GM12878 (cell line): ENCODE results near the gene PPP1R3E. TPM values are rescaled to one million over a fixed set of nuclear protein-coding genes. Genes with fewer than 3 reads are reported as not detected.
A peak's percentile ranks its signal among the peaks of the same experiment; 100 is the strongest.

Source experiments
- ATAC-seq: fragments of 200-7000 bp; cut with Tn5 transposase; 3 replicates; pipeline ENCODE4 v1.9.1; 2020; ENCODE audit warnings: mild to moderate bottlenecking, moderate library complexity
- BruUV-seq: library from RNA; stranded (reverse); fragments of 400-500 nt; replicated peaks from 2 replicates; lab custom pipeline; 2021; lab: Mats Ljungman, UMichigan
- CTCF ChIA-PET: fragments of 300-600 bp; sonication (Branson Sonifier 250); formaldehyde crosslinking; extraction: SDS; loops from one replicate; lab custom pipeline; 2021; ENCODE audit warnings: inconsistent platforms; lab: Yijun Ruan, JAX
- POLR2A ChIA-PET: fragments of 350-600 bp; formaldehyde crosslinking; extraction: SDS; loops from one replicate; lab custom pipeline; 2021; ENCODE audit warnings: inconsistent platforms; lab: Charles Lee
- RAD21 ChIA-PET: fragments of 300-600 bp; sonication (Branson Sonifier 250); formaldehyde crosslinking; loops from one replicate; lab custom pipeline; 2023; ENCODE audit warnings: antibody characterized with exemption; ENCODE audit not compliant: unreplicated experiment; lab: Charles Lee
- SMC1A ChIA-PET: fragments of 300-600 bp; sonication (Branson Sonifier 250); formaldehyde crosslinking; loops from one replicate; lab custom pipeline; 2023; ENCODE audit not compliant: unreplicated experiment, uncharacterized antibody; lab: Charles Lee
- DNase-seq: peaks from one replicate; pipeline ENCODE4 v3.0.0-alpha.2; 2011; ENCODE audit warnings: low read depth, low spot score
- FAIRE-seq: peaks from 3 replicates; lab custom pipeline; 2011; peaks lifted over from hg19 to GRCh38; lab: Jason Lieb, UNC
- H2AFZ ChIP-seq: 2 replicates; pipeline ENCODE4 v1.6.0; 2011; ENCODE audit warnings: low read depth, low read length, control low read depth; ENCODE audit not compliant: control insufficient read depth
- H3K27ac ChIP-seq: 2 replicates; pipeline ENCODE4 v1.5.1; 2011; ENCODE audit warnings: control low read depth; ENCODE audit not compliant: control insufficient read depth, insufficient read depth
- H3K27me3 ChIP-seq, 2 experiments: replicated peaks in 1 of 2; 2 replicates each; pipeline versions ENCODE4 v1.6.0 to v1.6.1; 2011; ENCODE audit warnings: low read length in 1 of 2; ENCODE audit not compliant: control insufficient read depth in 2 of 2, insufficient read depth in 2 of 2
- H3K36me3 ChIP-seq, 2 experiments: 2 replicates each; pipeline ENCODE4 v1.5.1; 2011; ENCODE audit warnings: low read length in 1 of 2; ENCODE audit not compliant: control insufficient read depth in 2 of 2, insufficient read depth in 2 of 2
- H3K4me1 ChIP-seq: 2 replicates; pipeline ENCODE4 v1.6.1; 2011; ENCODE audit warnings: mild to moderate bottlenecking, low read length, moderate library complexity, mixed read lengths; ENCODE audit not compliant: control insufficient read depth, insufficient read depth
- H3K4me2 ChIP-seq: 2 replicates; pipeline ENCODE4 v1.6.0; 2011; ENCODE audit warnings: control low read depth; ENCODE audit not compliant: control insufficient read depth, insufficient read depth
- H3K4me3 ChIP-seq: fragments of 200-600 bp; sonication (generic); 2 replicates; pipeline ENCODE4 v1.5.1; 2016
- H3K79me2 ChIP-seq: 2 replicates; pipeline ENCODE4 v1.6.0; 2011; ENCODE audit warnings: low read length; ENCODE audit not compliant: control insufficient read depth, insufficient read depth
- H3K9ac ChIP-seq: 2 replicates; pipeline ENCODE4 v1.8.0; 2011; ENCODE audit warnings: low read length, control low read depth, mixed read lengths; ENCODE audit not compliant: control insufficient read depth, insufficient read depth
- H3K9me3 ChIP-seq: replicated peaks from 3 replicates; pipeline ENCODE4 v1.5.1; 2011; ENCODE audit warnings: mild to moderate bottlenecking, low read length; ENCODE audit not compliant: control insufficient read depth, insufficient read depth
- H4K20me1 ChIP-seq: 2 replicates; pipeline ENCODE4 v1.6.0; 2011; ENCODE audit not compliant: control insufficient read depth, insufficient read depth
- ESRRA ChIP-seq: IDR thresholded peaks from 2 replicates; pipeline ENCODE4 v1.6.1; 2012; ENCODE audit warnings: mild to moderate bottlenecking, low read length, improper control_type of control experiment
- FOS ChIP-seq: IDR thresholded peaks from 3 replicates; pipeline ENCODE4 v1.6.1; 2011; ENCODE audit warnings: borderline replicate concordance; ENCODE audit not compliant: insufficient read length; ENCODE audit errors: extremely low read depth
- IRF4 ChIP-seq: IDR thresholded peaks from 2 replicates; pipeline ENCODE4 v1.6.1; 2011; ENCODE audit warnings: low read depth, low read length
- JUND ChIP-seq: IDR thresholded peaks from 2 replicates; pipeline ENCODE4 v1.6.1; 2012; ENCODE audit warnings: low read depth, mild to moderate bottlenecking, low read length, improper control_type of control experiment, moderate library complexity
- KLF5 ChIP-seq: fragments of 450-650 bp; IDR thresholded peaks from 2 replicates; pipeline ENCODE4 v1.6.1; 2014; ENCODE audit warnings: mild to moderate bottlenecking; ENCODE audit not compliant: partially characterized antibody
- PAX5 ChIP-seq: IDR thresholded peaks from 2 replicates; pipeline ENCODE4 v1.6.1; 2011; ENCODE audit warnings: low read depth, low read length, borderline replicate concordance
- RAD21 ChIP-seq: IDR thresholded peaks from 2 replicates; pipeline ENCODE4 v1.6.1; 2011; ENCODE audit warnings: mild to moderate bottlenecking, low read depth, low read length, moderate library complexity; ENCODE audit not compliant: insufficient read depth
- RAD51 ChIP-seq: fragments of 450-650 bp; IDR thresholded peaks from 2 replicates; pipeline ENCODE4 v1.6.1; 2016; ENCODE audit warnings: moderate library complexity, mild to moderate bottlenecking, inconsistent platforms
- SIN3A ChIP-seq: IDR thresholded peaks from 2 replicates; pipeline ENCODE4 v1.6.1; 2012; ENCODE audit warnings: low read depth, low read length, improper control_type of control experiment
- SMAD1 ChIP-seq: fragments of 450-650 bp; IDR thresholded peaks from 2 replicates; pipeline ENCODE4 v1.6.1; 2018; ENCODE audit warnings: mild to moderate bottlenecking, low read depth; ENCODE audit not compliant: partially characterized antibody
- TCF12 ChIP-seq: IDR thresholded peaks from 2 replicates; pipeline ENCODE4 v1.6.1; 2011; ENCODE audit warnings: low read depth, mild to moderate bottlenecking, low read length
- YY1 ChIP-seq: IDR thresholded peaks from 2 replicates; pipeline ENCODE4 v1.6.1; 2011; ENCODE audit warnings: low read depth, mild to moderate bottlenecking, low read length
- ZBTB11 ChIP-seq: fragments of 450-650 bp; formaldehyde crosslinking; IDR thresholded peaks from 2 replicates; pipeline ENCODE4 v1.5.0; 2022; ENCODE audit warnings: mild to moderate bottlenecking, missing genetic modification characterization
- ZNF274 ChIP-seq: IDR thresholded peaks from one replicate; pipeline ENCODE4 v1.8.0; 2011; ENCODE audit not compliant: insufficient read length, insufficient read depth
- WGBS: methylation state at CpG from one replicate; pipeline ENCODE4 v1.1.6; 2016; ENCODE audit warnings: low lambda C conversion rate; ENCODE audit not compliant: insufficient replicate concordance, insufficient coverage; ENCODE audit errors: missing lambda C conversion rate; 5-methylcytosine and 5-hydroxymethylcytosine counted together
- in situ Hi-C: fragments of 300-500 bp; cut with MboI; formaldehyde crosslinking; loops from 9 replicates; pipeline ENCODE4 v1.14.3; 2018; ENCODE audit warnings: mixed read lengths
- intact Hi-C: fragments of 100-400 bp; cut with micrococcal nuclease; formaldehyde crosslinking; loops from one replicate; pipeline ENCODE4 v1.14.2; 2022; ENCODE audit not compliant: unreplicated experiment
- polyA plus RNA-seq, 11 experiments: library from polyadenylated mRNA; depleted of rRNA in 4 of 11; unstranded in 6 of 11; stranded (reverse) in 5 of 11; fragments of >200 nt; fragmentation: Nextera tagmentation in 4 of 11; fragmentation: Illumina TruSeq in 1 of 11; extraction: Ambion mirVana in 4 of 11; extraction: Trizol in 1 of 11; gene quantifications; 1 replicate in 1 of 11; 2 replicates in 10 of 11; pipeline versions ENCODE4 v1.2.1 to v1.2.3, GENCODE V29; 2011 to 2016; ENCODE audit warnings: inconsistent platforms in 2 of 11, missing spikeins in 2 of 11, low read depth in 1 of 11
- total RNA-seq, 4 experiments: library from RNA; depleted of rRNA in 3 of 4; stranded (reverse); fragments of >200 nt in 3 of 4; fragmentation: Illumina TruSeq in 1 of 4; extraction: Trizol in 1 of 4; gene quantifications; 2 replicates each; pipeline versions ENCODE4 v1.2.1 to v1.2.3, GENCODE V29; 2013 to 2021

PPP1R3E gene
- total and polyA plus RNA-seq, 10 of the 15 experiments (the other 5 are each of a cell fraction or from before 2014, with no cell fraction given) = 4.6 to 26.4 (median 7.1) TPM

GRCh38 chr14:23324455-23324846, 21.8 kb upstream of the PPP1R3E start (continued):
- no peak for TF ChIP-seq YY1

GRCh38 chr14:23323838-23324454, 21.3 kb upstream of the PPP1R3E start:
- Histone ChIP-seq H4K20me1 (no peaks in the 10 kb centered on the region; the same call in 1 of the 2 replicates), H3K9ac (no peak overlapping the region), H3K27ac (no peak overlapping the region), H3K4me2 (peak overlapping the region; percentile 14; the same call in 1 of the 2 replicates), H3K27me3 (no peaks in the 10 kb centered on the region), H3K9me3 (no peaks in the 10 kb centered on the region), H2AFZ (no peak overlapping the region), H3K36me3 (peaks cover 10 to 18% of the 10 kb centered on the region in 2 experiments), H3K4me3 (no peak overlapping the region; the same call in 1 of the 2 replicates), H3K4me1 (peaks cover 13% of the 10 kb centered on the region), H3K79me2 (peaks cover 23% of the 10 kb centered on the region)
- ChIA-PET RAD21 (interaction anchor here (1.3 to 4.1 kb wide), 2 partner anchors 20 to 28 kb away, joined by 3 to 103 read pairs; partner anchors contain the start of genes BCL2L2 and PPP1R3E), SMC1A (interaction anchor here (1.0 to 3.5 kb wide), 3 partner anchors 11 to 59 kb away, joined by 3 to 13 read pairs (median 3); no protein-coding TSS in a partner anchor), CTCF (interaction anchor here (1.1 to 7.2 kb wide), 6 partner anchors 22 to 236 kb away, joined by 3 to 77 read pairs (median 16); partner anchors contain the start of gene PPP1R3E), POLR2A (interaction anchor here (0.6 to 6.3 kb wide), 4 partner anchors 17 to 578 kb away, joined by 3 to 98 read pairs (median 30); partner anchors contain the start of genes BCL2L2 and PPP1R3E)
- intact Hi-C loops = loop anchor here (5.0 kb wide), 2 partner anchors 143 to 233 kb away; partner anchors contain the start of genes NGDN and THTPA
- no peak for FAIRE-seq
- 94% methylated on average over 18 of the region's 18 CpGs for WGBS
- no peak for ATAC-seq
- no peak for DNase-seq
- BruUV-seq = no TSS peak
- in situ Hi-C loops = loop anchor here (5.0 to 25.0 kb wide), 2 partner anchors 233 to 788 kb away; partner anchors contain the start of genes DCAF11, NRL and THTPA
- TF ChIP-seq TCF12 (no peak), RAD51 (no peak), KLF5 (no peak), IRF4 (no peak), JUND (no peak), FOS (no peak), ZNF274 (no peak), RAD21 (no peak), PAX5 (no peak), SIN3A (no peak), ESRRA (no peak), SMAD1 (no peak), ZBTB11 (CRISPR knock-in tag) (no peak)
